GM11168 (cell line): ENCODE results near the gene ITPK1.

Experiments
- in situ Hi-C: fragments of 300-500 bp; cut with MboI; formaldehyde crosslinking; loops from one replicate; pipeline ENCODE4 v1.12.0; 2022; ENCODE audit warnings: low sequenced_read_pairs; ENCODE audit not compliant: unreplicated experiment

The ITPK1 gene

DNA sequence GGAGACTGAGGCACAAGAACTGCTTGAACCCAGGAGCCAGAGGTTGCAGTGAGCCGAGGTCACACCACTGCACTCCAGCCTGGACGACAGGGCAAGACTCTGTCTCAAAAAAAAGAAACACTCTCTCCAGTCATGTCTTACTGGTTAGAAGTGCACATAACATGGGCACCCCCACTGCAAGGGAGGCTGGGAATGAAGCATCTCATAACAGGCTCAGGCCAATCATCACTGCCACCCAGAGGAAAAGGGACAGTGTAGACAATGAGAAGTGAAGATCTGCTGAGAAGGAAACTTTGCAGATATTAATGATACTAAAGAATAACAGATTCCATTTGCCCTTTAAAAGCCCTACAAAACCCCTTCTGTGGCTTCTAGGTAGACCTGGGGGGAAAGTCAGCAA lies 66.9 kb downstream of the ITPK1 start:
- in situ Hi-C loops, result no loop called here

DNA sequence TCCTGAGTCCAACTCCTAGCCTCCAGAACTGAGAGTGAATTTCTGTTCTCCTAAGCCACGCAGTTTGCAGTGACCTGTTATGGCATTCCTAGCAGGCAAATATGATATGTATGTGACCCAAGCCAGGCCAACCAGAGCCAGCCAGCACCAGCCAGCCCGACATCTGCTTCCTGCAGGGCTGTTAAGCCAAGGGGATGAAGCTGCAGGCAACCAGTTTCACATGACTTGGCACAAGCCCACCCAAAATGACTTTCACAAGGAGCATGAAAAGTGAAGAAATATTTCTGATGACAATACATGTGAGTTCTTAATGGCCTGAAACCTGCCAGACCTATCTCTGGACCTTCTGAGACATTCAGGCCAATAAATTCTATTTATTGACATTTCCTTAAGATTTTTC lies 68.1 kb downstream of the ITPK1 start:
- in situ Hi-C loops, result no loop called here

DNA sequence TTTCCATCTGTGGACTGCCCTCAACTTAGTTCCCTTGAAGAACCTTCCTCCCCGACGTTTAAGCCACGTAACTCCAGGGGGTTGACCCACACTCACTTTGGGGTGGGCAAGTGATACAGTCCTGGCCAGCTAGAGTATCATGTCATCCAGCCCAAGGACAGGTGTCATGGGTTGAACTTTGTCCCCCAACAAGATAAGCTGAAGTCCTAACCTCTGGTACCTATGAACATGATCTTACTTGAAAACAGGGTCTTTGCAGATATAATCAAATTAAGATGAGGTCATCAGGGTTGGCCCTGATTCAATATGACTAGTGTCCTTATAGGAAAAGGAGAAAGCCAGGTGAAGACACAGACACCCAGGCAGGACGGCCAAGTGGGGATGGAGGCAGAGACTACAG lies 68.6 kb downstream of the ITPK1 start:
- in situ Hi-C loops, result no loop called here

DNA sequence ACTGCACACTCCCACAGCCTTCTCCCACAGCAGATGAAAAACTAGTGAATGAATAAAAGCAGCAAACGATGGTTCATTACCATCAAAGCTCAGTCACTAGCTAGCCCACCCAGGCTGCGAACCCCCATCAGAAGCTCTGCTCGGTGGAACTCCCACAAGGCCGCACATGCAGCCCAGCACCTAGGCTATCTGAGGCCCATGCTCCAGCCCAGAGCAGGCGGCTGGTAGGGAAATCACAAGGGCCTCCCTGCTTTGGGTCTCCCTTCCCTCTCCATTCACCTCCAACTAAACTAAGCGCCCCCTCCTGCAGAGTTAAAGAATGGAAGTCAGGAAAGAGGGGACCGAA lies 69.0 kb downstream of the ITPK1 start:
- in situ Hi-C loops, result no loop called here

DNA sequence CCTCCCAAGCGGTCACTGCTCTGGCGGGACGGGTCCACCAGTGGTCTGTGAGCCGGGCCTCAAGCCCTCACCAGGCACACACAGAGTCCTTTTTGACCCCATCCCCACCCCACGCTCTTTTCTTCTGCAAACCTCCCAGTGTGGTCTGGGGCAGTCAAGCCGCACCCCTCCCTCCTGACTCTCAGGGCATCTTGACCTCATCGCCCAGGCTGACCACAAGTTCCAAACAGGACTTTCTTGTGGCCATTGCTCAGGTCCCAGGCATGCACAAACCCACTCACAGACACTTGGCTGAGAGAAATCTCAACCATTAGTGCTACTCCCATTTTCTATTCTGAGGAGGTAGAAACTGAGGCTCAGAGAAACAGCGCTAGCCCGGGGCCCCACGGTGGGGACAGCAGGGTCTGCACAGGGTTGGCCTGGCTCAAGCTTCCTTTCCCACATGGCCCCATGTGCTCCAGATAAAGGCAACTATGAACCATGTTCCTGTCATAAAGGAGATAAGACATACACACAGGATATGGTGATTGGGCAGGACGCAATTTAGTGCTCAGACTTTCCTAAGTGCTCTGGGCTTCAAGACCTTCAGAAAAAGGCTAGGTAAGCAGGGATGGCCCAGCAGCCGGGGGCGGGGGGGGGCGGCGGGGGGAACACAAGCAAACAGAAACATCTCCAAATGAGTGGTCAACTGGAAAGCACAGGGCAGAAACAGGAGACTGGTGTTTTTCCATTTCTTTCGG lies 69.6 kb downstream of the ITPK1 start:
- in situ Hi-C loops, result no loop called here

DNA sequence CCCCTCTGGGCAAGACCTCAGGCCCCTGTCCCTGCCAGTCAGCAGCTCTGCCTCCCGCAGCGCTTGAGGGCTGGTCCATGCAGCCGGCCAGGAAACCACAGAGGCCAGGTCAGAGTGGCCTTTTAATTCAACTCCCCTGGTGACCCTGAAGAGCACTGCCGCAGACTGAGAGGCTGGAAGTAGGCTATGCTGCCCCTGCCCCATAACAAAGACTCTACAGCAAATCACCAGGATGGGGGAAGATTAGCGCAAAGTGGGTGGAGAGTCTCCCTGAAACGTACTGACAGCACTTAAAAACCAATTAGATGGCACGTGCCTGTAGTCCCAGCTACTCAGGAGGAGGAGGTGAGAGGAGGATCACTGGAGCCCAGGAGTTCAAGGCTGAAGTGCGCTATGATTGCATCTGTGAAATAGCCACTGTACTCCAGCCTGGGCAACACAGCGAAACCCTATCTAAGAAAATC lies 70.5 kb downstream of the ITPK1 start:
- in situ Hi-C loops, result no loop called here

DNA sequence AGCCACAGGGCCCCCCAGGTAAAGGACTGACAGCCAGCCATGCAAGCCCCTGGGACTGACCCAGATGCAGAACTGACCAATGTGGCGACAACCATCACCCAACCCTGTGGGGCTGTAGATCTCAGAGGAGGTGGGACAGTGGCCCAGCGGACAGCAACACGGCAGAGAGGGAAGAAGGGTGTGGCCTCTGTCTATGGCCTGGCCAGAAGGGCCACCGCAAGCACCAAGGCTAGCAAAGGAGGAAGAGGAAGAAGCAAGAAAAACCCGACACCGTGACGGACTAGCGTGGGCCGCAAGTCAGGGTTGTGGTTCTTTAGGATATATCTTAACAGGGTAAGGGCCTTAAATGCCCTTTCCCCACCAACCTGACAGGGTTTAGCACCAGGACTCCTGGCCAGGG lies 71.2 kb downstream of the ITPK1 start:
- in situ Hi-C loops, result no loop called here

DNA sequence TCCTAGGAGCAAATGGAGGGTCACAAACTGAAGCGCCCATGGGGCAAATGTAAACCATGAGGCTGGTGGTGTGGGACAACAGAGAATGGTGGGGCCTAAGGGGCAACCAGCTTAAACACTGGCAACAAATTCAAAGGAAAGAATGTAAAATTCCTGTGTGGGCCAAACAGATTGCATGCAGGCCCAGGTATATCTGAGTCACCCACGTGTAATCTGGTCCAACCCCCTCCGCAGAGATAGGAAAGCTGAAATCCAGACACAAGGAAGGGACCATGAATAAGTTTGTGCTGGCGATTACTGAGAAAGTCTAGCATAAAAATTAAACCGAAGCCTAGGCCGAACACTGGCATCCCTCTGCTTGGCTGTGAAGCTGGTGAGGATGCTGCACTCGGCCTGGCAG lies 71.6 kb downstream of the ITPK1 start:
- in situ Hi-C loops, result no loop called here

DNA sequence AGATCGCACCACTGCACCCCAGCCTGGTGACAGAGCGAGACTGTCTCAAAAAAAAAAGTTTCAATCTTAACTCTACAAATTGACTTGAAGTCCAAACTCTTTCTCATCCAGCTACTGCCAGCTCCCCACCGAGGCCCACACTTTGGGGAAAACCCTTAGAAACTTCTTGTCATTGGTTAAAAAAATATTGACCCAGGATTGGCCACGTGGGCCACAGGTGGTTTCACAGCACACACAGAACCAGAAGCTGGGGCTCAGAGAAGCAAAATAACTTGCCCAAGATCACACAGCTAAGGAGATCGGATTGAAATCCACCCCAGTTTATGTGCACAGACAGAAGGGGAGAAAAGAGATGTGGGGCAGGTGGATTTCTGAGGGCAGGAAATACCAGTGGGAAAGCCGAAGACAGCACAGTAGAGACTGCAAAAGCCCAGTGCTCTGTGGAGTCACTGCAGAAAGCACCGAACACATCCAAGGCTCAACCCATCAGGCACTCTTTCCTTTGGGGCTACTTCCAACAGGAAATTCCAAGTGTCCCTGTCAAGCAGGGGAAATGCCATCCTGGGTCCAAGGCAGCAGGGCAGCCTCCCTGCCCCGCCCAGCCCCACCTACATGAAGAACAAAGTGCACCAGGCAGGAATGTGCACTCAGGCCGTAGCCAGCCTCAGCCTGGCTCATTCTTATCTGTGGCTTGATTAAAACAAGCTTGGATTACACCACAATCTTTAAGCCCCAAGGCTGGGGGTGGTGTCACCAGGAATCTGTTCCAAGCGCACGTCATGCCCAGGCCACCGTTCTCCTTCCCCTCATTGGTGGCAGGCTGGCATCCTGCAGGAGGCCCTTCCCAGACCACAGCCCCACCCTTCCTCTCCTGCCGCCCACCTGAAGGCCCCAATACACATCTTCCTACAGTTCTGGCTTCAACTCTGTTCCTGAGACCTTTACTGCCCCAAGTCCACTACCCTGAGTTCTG lies 72.5 kb downstream of the ITPK1 start:
- in situ Hi-C loops, result no loop called here

DNA sequence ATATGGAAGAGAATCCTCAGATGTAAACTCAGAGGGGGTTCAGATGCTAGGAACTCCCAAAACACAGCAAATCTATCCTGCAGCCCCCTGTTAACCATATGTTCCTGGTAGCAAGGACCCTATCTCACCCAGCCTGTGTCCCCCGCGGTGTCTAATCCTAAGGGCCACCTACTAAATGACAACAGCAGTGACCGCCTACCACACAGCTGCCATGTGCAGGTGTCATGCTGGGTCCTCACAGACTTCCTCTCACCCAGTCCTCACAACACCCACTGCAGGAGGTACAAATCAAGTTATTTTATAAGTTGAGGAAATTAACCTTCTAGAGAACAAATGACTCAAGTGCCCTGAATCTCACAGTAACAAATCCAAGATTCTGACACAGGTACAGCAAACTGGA lies 73.9 kb downstream of the ITPK1 start:
- in situ Hi-C loops, result no loop called here

DNA sequence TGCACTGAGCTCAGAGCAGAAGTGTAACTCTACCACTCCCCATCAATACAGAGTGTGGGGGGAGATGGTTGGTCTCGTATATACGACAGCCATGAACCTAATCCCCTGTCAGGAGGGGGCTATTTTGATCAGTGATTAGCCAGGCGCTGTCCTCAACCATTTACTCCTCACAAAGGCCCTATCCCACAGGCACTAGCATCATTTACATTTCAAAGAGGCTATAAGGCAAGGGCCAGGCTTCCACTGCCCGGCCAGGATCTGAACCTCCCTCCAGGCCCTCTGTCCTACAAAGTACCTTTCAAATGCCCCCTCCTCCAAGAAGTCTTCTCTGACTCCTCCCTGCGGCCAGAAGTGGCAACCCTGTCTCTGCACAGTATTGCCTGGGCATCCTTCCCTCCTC lies 74.7 kb downstream of the ITPK1 start:
- in situ Hi-C loops, result no loop called here

DNA sequence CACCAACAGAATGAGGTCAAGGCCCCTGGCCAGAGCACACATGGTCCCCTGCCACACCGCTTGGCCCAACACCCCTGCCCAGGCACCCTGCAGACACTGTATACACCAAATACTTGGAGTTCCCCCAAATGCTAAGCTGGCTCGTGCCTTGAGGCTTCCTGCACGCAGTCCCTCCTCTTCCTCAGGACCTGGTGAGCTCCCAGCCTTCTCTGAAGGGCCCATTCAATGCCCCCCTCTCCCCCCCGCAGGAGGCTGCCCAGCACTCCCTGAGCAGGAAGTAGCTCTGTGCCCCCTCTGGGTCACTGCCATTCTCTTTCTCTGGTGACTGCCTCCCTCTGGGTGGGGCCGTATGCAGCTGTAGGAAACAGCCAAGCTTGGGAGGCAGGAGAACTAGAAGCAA lies 75.3 kb downstream of the ITPK1 start:
- in situ Hi-C loops, result no loop called here

DNA sequence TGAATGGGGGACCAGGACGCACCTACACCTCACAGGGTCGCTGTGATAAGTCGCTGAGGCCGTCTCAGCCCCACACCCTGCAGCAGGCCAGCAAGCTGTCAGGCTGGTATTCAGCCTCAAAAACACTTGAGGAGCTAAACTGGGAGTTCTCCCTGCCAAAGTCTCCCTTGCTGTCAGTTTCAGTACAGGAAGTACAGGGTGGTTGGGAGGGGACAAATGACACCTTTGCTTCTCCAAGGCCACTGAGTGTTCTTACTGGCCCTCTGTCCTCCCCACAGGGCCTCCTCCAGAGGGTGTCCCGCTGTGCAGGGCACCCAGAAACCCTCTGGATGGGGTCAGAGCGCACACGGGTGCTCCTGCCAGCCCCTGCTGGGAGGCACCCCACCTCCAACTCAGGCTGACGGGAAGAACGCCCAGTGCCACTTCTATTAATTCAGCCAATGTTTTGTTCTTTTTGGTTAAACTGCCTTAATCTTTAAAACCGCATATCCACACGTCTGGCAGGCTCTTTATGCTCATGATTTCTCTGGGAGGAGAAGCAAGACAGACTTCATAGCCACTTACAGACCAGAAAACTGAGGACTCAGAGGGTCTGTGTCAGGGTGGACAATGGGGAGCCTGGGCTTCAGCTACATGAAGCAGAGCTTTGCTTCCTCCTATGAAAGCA lies 75.9 kb downstream of the ITPK1 start:
- in situ Hi-C loops, result no loop called here

DNA sequence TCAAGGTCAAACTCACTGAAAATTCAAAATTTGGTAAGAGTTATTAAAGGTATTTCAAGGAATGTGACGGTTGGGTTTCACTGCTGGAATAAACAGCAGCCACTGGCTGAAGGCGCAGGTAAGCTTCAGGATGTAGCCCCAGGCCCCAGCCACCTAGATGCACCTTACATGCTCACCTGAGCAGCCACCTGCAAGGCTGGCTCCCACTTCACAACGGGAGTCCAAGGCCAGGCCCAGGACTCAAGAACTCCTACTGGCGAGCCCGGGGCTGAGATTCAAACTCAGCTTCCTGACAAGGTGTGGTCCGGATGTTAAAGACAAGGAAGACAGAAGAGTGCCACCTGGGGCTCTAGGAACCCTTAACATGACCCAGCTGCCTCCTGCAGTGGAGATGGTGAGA lies 78.4 kb downstream of the ITPK1 start:
- in situ Hi-C loops, result no loop called here

DNA sequence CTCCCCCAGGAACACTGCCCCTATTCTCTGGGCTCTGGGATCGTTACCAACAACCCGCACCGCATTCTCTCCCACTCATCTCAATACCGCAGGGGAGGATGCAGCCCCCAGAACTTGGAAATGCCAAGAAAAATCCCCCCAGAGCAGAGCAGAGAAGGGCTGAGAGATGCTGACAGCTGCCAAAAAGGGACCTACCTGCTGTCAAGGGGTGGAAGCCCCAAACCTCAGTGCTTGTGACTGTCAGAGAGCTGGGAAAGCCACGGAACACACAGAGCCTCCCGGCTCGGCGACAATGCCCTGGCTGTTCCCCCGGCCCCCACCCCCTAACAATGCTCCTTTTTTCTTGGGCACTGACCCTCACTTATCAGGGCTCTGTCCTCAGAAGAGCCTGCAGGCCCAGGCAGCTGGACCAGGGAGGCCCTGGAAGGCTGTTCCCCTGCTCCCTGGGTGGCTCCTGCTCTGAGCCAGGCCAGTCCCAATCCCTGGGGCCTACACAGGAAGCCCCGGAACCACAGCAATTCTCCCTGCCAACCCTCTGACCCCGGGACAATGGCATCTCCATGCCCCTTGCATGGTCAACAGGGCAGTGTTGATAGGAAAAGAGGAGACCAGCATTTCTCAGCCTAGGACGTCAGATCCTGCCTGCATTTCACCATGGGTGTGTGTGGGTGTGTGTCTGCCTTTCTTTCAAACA lies 78.9 kb downstream of the ITPK1 start:
- in situ Hi-C loops, result no loop called here

DNA sequence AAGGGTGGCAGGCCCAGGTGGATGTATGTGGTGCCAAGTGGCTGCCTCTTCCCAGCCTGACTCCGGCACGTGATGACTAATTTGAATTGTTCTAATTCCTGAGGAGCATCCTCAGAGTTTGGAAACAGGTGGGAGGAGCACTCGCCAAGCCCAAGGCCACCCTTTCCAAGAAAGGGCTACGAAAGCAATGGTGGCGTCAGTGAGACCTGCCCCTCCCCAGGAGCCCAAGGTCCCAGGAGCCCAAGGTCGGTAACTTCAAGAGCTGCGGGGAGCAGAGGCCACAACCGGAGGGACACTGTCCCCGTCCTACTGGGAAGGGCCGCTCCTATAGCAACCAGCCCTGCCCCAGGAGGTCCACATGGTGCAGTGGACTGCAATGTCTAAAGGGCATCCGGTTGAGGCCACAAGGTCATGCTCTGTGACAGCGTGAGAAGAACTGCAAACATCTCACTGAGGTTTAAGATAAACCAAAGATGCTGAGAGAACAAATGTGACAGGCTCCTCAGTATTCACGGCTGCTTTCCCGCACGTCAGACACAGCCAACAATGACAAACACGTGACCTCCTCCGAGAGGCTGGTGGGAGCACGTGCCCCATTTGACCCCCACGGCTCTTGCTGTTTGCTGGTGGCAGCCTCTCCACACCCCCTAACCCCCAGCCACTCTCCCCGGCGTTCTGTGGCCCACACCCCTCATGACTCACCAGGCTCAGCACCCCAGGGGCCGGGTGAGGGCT lies 79.6 kb downstream of the ITPK1 start:
- in situ Hi-C loops, result no loop called here

DNA sequence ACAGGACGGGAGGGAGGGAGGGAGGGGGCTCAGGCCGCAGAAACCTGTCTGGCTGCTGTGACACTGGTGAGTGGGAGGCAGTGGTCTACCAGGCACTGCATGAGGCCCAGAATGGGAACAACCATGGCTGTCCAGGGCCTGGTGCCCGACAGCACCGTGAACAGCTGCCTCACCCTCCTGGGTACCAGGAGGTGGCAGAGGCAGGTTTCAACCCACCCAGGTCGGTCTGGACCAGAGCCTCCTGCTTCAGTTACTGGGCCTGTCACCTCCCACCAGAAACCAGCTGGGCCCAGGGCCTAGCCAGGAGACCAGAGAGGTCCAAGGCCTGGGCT lies 80.2 kb downstream of the ITPK1 start:
- in situ Hi-C loops, result no loop called here

DNA sequence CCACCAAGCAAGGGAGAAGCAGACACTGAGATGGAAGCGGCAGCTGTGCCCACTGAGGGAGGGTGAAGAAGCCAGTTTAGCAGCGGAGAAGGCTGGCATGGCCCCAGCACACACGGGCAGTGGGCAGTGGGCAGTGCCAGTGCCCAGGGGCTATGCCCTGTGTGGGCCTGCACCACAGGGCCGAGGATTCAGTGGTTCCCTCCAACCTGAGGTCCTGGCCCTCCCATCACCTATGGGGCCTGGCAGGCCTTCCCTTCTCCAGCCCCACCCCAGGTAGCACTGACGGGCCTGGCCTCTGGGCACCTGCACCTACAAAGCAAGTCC lies 81.1 kb downstream of the ITPK1 start:
- in situ Hi-C loops, result no loop called here

DNA sequence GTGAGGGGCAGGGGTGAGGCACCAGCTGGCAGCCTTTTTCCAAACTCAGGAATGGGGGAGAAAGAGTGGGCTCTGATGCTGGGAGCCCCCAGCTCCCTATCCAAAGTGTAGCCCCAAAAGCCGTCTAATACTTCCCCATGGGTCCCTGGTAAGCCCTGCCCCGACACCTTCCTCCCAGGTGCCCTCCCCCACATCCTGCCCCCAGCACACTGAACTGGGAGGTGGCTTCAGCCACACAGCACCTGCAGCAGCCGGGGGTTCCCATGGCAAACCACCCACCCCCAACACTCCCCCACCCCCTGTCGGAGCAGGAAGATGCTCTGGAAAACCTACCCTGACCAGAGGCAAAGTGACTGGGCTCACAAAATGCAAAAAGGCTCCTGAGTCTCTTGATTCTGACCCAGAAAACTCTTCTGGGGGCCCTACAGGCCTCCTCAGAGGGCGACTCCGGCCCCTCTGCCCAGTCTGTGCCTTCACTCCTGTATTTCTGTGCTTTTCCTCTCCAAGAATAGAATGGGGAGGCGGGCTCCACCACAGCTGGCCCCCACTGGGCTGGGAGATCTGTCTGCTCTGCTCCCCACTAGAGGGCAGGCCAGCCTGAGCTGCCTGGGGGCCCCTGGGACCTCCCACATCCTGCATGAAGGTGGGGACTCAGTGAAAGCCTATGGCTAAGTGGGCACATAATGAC lies 81.6 kb downstream of the ITPK1 start:
- in situ Hi-C loops, result no loop called here
